Endometrial microvascular endothelial cells (primary cell): ENCODE measurements around the gene SYNGR4. TPM values are rescaled to one million over a fixed set of nuclear protein-coding genes. Genes with fewer than 3 reads are reported as not detected.

Experiments used
- in situ Hi-C: cut with HindIII; loops from 2 replicates; pipeline ENCODE4 v1.10.0; 2017; ENCODE audit warnings: low sequenced_read_pairs, low pct_unique_long_range_greater_than_20kb; ENCODE audit errors: inconsistent ontology term
- total RNA-seq: library from RNA; depleted of rRNA; stranded (reverse); fragments of >200 nt; gene quantifications from one replicate; pipeline ENCODE4 v1.2.3, GENCODE V29; 2015; ENCODE audit errors: inconsistent ontology term

The SYNGR4 gene
- total RNA-seq, 1 donor from 2014 or later, result not detected

GRCh38 chr19:48392860-48393558 lies 28.8 kb downstream of the SYNGR4 start:
- in situ Hi-C loops, result no loop called here

- in situ Hi-C loops, result no loop called here
These were observed 29.6 kb downstream of the SYNGR4 start, which contains the start of gene GRIN2D for GRCh38 chr19:48393559-48394330. Gene GRIN2D (plus strand): TSS chr19:48393668. CDS start chr19:48398393, 4,725 bp downstream.

- in situ Hi-C loops, result no loop called here
These were observed 30.4 kb downstream of the SYNGR4 start for GRCh38 chr19:48394331-48395169.

- in situ Hi-C loops, result no loop called here
These were observed 30.9 kb downstream of the SYNGR4 start for GRCh38 chr19:48395170-48395455.

GRCh38 chr19:48395499-48395898 lies 31.3 kb downstream of the SYNGR4 start:
- in situ Hi-C loops, result no loop called here

- in situ Hi-C loops, result no loop called here
These were observed 32.1 kb downstream of the SYNGR4 start for GRCh38 chr19:48396016-48396823.

- in situ Hi-C loops, result no loop called here
These were observed 32.6 kb downstream of the SYNGR4 start for GRCh38 chr19:48396824-48397176.

- in situ Hi-C loops, result no loop called here
These were observed 33.3 kb downstream of the SYNGR4 start for GRCh38 chr19:48397263-48398101.

GRCh38 chr19:48398102-48398374 lies 33.9 kb downstream of the SYNGR4 start:
- in situ Hi-C loops, result no loop called here

GRCh38 chr19:48398375-48399235 lies 34.4 kb downstream of the SYNGR4 start:
- in situ Hi-C loops, result no loop called here

- in situ Hi-C loops, result no loop called here
These were observed 36.0 kb downstream of the SYNGR4 start for GRCh38 chr19:48400018-48400742.

GRCh38 chr19:48401287-48401686 lies 37.1 kb downstream of the SYNGR4 start:
- in situ Hi-C loops, result no loop called here

GRCh38 chr19:48403606-48404005 lies 39.4 kb downstream of the SYNGR4 start:
- in situ Hi-C loops, result no loop called here

- in situ Hi-C loops, result no loop called here
These were observed 41.0 kb downstream of the SYNGR4 start for GRCh38 chr19:48405010-48405659.

- in situ Hi-C loops, result no loop called here
These were observed 41.7 kb downstream of the SYNGR4 start for GRCh38 chr19:48405850-48406249.

GRCh38 chr19:48413879-48414587 lies 49.9 kb downstream of the SYNGR4 start:
- in situ Hi-C loops, result no loop called here
